Neural cell (in vitro differentiated cells): ENCODE data around the gene EDNRA.

Experiments
- EP300 ChIP-seq: fragments of 450-650 bp; conservative IDR thresholded peaks from 2 replicates; pipeline ENCODE4 v1.6.1; 2014; ENCODE audit warnings: antibody characterized with exemption, mild to moderate bottlenecking, moderate library complexity; ENCODE audit not compliant: poor library complexity, severe bottlenecking
- EZH2 ChIP-seq: fragments of 200-600, 300-800 bp; shearing (Covaris generic), sonication (generic); IDR thresholded peaks from 2 replicates; pipeline ENCODE4 v1.6.1; 2014; ENCODE audit warnings: antibody characterized with exemption, low read length, borderline replicate concordance, mild to moderate bottlenecking; ENCODE audit not compliant: insufficient read depth, poor library complexity, severe bottlenecking
- RAD21 ChIP-seq: fragments of 450-650 bp; conservative IDR thresholded peaks from 2 replicates; pipeline ENCODE4 v1.6.1; 2014; ENCODE audit warnings: antibody characterized with exemption, mild to moderate bottlenecking, moderate library complexity
- TAF1 ChIP-seq: IDR thresholded peaks from 2 replicates; pipeline ENCODE4 v1.6.1; 2012; ENCODE audit warnings: low read depth
- TF ChIP-seq, protein P1 (sequence below): fragments of 450-650 bp; IDR thresholded peaks from 2 replicates; pipeline ENCODE4 v1.5.1; 2014; ENCODE audit warnings: antibody characterized with exemption, mild to moderate bottlenecking, moderate library complexity; ENCODE audit not compliant: poor library complexity, severe bottlenecking

DNA sequence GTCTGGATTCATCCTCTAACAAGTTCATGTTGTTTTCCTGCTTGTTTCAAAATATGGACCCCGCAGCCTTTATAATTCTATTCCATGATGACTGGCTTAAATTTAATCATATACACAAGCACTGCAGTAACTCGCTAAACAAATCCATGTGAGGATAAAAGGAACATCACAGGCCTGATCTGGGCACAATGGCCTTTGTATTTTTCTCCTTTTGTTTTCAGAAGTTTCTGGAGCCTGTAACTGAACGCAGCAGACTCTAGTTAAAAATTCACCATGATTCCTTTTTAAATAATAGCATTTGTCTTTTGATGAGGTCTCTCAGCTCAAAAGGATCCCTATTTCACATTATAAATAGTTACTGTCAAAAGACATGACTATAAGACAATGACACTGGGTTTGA, 106.1 kb downstream of the EDNRA start:
- TF ChIP-seq, protein P1, sequence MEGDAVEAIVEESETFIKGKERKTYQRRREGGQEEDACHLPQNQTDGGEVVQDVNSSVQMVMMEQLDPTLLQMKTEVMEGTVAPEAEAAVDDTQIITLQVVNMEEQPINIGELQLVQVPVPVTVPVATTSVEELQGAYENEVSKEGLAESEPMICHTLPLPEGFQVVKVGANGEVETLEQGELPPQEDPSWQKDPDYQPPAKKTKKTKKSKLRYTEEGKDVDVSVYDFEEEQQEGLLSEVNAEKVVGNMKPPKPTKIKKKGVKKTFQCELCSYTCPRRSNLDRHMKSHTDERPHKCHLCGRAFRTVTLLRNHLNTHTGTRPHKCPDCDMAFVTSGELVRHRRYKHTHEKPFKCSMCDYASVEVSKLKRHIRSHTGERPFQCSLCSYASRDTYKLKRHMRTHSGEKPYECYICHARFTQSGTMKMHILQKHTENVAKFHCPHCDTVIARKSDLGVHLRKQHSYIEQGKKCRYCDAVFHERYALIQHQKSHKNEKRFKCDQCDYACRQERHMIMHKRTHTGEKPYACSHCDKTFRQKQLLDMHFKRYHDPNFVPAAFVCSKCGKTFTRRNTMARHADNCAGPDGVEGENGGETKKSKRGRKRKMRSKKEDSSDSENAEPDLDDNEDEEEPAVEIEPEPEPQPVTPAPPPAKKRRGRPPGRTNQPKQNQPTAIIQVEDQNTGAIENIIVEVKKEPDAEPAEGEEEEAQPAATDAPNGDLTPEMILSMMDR = no peak
- no peak for TF ChIP-seq RAD21
- TF ChIP-seq EZH2 = no peak
- TF ChIP-seq TAF1 = no peak
- TF ChIP-seq EP300 = no peak
